K562 (cell line): ENCODE results near the gene ABHD16A. TPM values are rescaled to one million over a fixed set of nuclear protein-coding genes. Genes with fewer than 3 reads are reported as not detected.
A peak's percentile ranks its signal among the peaks of the same experiment; 100 is the strongest.

ENCODE experiments used
- CHD1 ChIP-seq: fragments of 200-600 bp; sonication (generic); IDR thresholded peaks from one replicate; pipeline ENCODE4 v1.6.1; 2012; ENCODE audit warnings: mild to moderate bottlenecking, moderate library complexity, low read length, inconsistent platforms
- CREBBP ChIP-seq: IDR thresholded peaks from one replicate; pipeline ENCODE4 v1.6.1; 2012; ENCODE audit warnings: low read depth, mild to moderate bottlenecking, control low read depth, inconsistent platforms, low read length
- EP300 ChIP-seq: IDR thresholded peaks from 2 replicates; pipeline ENCODE4 v1.6.1; 2012; ENCODE audit warnings: low read length, improper control_type of control experiment
- ETV6 ChIP-seq, 3 experiments: fragments of 150-350 bp in 1 of 3; sonication (generic) in 1 of 3; formaldehyde crosslinking in 1 of 3; IDR thresholded peaks; 2 replicates each; pipeline versions ENCODE4 v1.6.1 to v1.8.0; 2014 to 2022; ENCODE audit warnings: borderline replicate concordance in 2 of 3, low read depth in 2 of 3, antibody characterized with exemption in 1 of 3, low read length in 1 of 3, mild to moderate bottlenecking in 1 of 3, missing genetic modification reagents in 1 of 3
- FOSL1 ChIP-seq: fragments of 200-800 bp; sonication (Bioruptor generic); conservative IDR thresholded peaks from 2 replicates; pipeline ENCODE4 v1.6.1; 2016; ENCODE audit warnings: missing genetic modification characterization, missing compliant biosample characterization
- MAFG ChIP-seq: fragments of 450-650 bp; conservative IDR thresholded peaks from 2 replicates; pipeline ENCODE4 v1.6.1; 2016; ENCODE audit warnings: missing genetic modification characterization, missing compliant biosample characterization
- MEF2D ChIP-seq: conservative IDR thresholded peaks from 2 replicates; pipeline ENCODE4 v1.6.1; 2016; ENCODE audit warnings: low read depth, missing genetic modification characterization, missing compliant biosample characterization
- MEIS2 ChIP-seq: fragments of 450-650 bp; IDR thresholded peaks from 2 replicates; pipeline ENCODE4 v1.6.1; 2014; ENCODE audit warnings: mild to moderate bottlenecking; ENCODE audit not compliant: partially characterized antibody
- PURB ChIP-seq: sonication (generic); formaldehyde crosslinking; IDR thresholded peaks from 2 replicates; pipeline ENCODE4 v1.9.0; 2021; ENCODE audit warnings: low read depth, mild to moderate bottlenecking, missing genetic modification reagents
- TBL1XR1 ChIP-seq, 2 experiments: IDR thresholded peaks; 2 replicates each; pipeline ENCODE4 v1.6.1; 2012; ENCODE audit warnings: improper control_type of control experiment in 2 of 2, low read length in 2 of 2, mild to moderate bottlenecking in 1 of 2
- ZBED1 ChIP-seq: IDR thresholded peaks from 2 replicates; pipeline ENCODE4 v1.6.1; 2014
- ZFPM2 ChIP-seq: fragments of 250-450 bp; sonication (Bioruptor Pico); IDR thresholded peaks from 2 replicates; pipeline ENCODE4 v1.5.1; 2022; ENCODE audit warnings: mild to moderate bottlenecking
- ZNF551 ChIP-seq: fragments of 250-450 bp; sonication (Bioruptor Pico); IDR thresholded peaks from 2 replicates; pipeline ENCODE4 v1.5.0; 2021; ENCODE audit warnings: mild to moderate bottlenecking, moderate library complexity
- polyA plus RNA-seq, 8 experiments: library from polyadenylated mRNA; depleted of rRNA in 4 of 8; stranded (reverse) in 5 of 8; unstranded in 3 of 8; fragments of >200 nt; fragmentation: Nextera tagmentation in 2 of 8; fragmentation: Illumina TruSeq in 1 of 8; extraction: Ambion mirVana in 2 of 8; extraction: Trizol in 1 of 8; gene quantifications; 2 replicates each; pipeline versions ENCODE4 v1.2.1 to v1.2.3, GENCODE V29; 2011 to 2014; ENCODE audit warnings: inconsistent platforms in 1 of 8, missing spikeins in 1 of 8
- total RNA-seq, 7 experiments: library from RNA; depleted of rRNA in 6 of 7; stranded (reverse); fragments of >200 nt in 6 of 7; fragmentation: Illumina TruSeq in 2 of 7; extraction: Trizol in 2 of 7; gene quantifications; 2 replicates each; pipeline versions ENCODE4 v1.2.1 to v1.2.3, GENCODE V29; 2011 to 2021; ENCODE audit warnings: low replicate concordance in 1 of 7
- TF ChIP-seq, protein P1 (sequence below): fragments of 450-650 bp; IDR thresholded peaks from 2 replicates; pipeline ENCODE4 v1.6.1; 2014; ENCODE audit warnings: low read depth, mild to moderate bottlenecking, moderate library complexity, borderline replicate concordance
- TF ChIP-seq, protein P2 (sequence below): fragments of 250-450 bp; sonication (Bioruptor Pico); IDR thresholded peaks from 2 replicates; pipeline ENCODE4 v1.8.0; 2022; ENCODE audit warnings: moderate library complexity, mild to moderate bottlenecking, inconsistent platforms
- TF ChIP-seq, protein P3 (sequence below): sonication (generic); formaldehyde crosslinking; IDR thresholded peaks from 2 replicates; pipeline ENCODE4 v1.5.0; 2020; ENCODE audit warnings: missing genetic modification reagents
- TF ChIP-seq, protein P4 (sequence below), 2 experiments: fragments of 150-350 bp in 1 of 2; IDR thresholded peaks; 2 replicates each; pipeline ENCODE4 v1.6.1; 2012 to 2016; ENCODE audit warnings: low read depth in 2 of 2, low read length in 2 of 2, mild to moderate bottlenecking in 1 of 2, moderate library complexity in 1 of 2
- TF ChIP-seq, protein P5 (sequence below): fragments of 250-450 bp; sonication (Bioruptor Pico); IDR thresholded peaks from 2 replicates; pipeline ENCODE4 v1.9.0; 2021; ENCODE audit warnings: mild to moderate bottlenecking, inconsistent platforms

Gene ABHD16A
- total and polyA plus RNA-seq, 9 of the 15 experiments (the other 6 are each of a cell fraction or from before 2014, with no cell fraction given), result 25.8 to 120 (median 81.6) TPM

DNA sequence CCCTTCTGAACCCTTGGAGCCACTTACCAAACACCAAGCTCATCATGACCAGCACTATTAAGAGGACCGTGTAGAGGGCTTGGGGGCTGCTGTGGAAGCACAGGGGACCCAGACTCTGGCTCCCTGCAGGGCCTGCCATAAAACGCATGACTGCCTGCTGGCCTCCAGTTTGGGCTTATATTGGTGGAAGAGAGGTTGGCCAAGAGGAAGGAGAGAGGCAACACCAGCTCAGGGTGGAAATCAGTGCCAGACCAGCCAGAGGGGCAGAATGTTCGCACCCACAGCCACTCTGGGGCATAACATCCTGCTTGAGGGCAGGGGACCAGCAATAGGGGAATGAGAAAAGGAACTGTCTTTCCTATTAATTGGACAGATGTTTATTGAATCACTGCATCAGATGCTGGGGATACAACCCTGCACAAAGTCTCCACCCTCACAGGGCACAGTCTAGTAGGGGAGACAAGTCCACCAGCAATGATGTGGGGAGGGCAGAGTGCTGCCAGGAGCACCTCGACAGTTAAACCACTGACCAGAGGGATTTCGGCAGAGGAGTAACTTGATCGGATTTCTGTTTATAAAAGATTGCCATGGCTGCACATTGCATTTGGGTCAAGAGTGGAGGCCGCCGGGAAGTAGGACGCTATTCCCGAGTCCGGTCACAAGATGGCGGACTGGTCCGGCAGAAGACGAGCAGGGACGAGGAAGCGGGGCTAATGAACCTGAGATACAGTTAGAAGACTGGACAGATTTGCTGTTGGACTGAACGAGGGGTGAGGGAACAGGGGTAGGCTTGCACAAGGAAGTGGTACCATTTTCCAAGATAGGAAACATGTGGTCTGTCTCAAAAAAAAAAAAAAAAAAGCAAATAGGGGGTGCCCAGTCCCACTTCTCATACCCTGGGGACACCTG lies 22.6 kb downstream of the ABHD16A start, which contains the start of gene LY6G5C (continued):
- TF ChIP-seq ETV6 (IDR thresholded peaks at IDR 0.05; ENCODE audit: borderline replicate concordance in 1 of 2, low read depth in 2 of 2, low read length in 1 of 2), result no peak
- no peak for TF ChIP-seq ETV6 (CRISPR knock-in tag; IDR thresholded peaks at IDR 0.05; ENCODE audit: borderline replicate concordance)
- no peak for TF ChIP-seq ZFPM2 (CRISPR knock-in tag)
- TF ChIP-seq, protein P1, sequence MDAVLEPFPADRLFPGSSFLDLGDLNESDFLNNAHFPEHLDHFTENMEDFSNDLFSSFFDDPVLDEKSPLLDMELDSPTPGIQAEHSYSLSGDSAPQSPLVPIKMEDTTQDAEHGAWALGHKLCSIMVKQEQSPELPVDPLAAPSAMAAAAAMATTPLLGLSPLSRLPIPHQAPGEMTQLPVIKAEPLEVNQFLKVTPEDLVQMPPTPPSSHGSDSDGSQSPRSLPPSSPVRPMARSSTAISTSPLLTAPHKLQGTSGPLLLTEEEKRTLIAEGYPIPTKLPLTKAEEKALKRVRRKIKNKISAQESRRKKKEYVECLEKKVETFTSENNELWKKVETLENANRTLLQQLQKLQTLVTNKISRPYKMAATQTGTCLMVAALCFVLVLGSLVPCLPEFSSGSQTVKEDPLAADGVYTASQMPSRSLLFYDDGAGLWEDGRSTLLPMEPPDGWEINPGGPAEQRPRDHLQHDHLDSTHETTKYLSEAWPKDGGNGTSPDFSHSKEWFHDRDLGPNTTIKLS, result no peak
- TF ChIP-seq, protein P2, sequence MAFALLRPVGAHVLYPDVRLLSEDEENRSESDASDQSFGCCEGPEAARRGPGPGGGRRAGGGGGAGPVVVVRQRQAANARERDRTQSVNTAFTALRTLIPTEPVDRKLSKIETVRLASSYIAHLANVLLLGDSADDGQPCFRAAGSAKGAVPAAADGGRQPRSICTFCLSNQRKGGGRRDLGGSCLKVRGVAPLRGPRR, result no peak
- TF ChIP-seq MEIS2, result no peak
- TF ChIP-seq, protein P3, sequence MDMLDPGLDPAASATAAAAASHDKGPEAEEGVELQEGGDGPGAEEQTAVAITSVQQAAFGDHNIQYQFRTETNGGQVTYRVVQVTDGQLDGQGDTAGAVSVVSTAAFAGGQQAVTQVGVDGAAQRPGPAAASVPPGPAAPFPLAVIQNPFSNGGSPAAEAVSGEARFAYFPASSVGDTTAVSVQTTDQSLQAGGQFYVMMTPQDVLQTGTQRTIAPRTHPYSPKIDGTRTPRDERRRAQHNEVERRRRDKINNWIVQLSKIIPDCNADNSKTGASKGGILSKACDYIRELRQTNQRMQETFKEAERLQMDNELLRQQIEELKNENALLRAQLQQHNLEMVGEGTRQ (CRISPR knock-in tag), result no peak
- no peak for TF ChIP-seq MAFG (tag)
- TF ChIP-seq CHD1, result no peak
- no peak for TF ChIP-seq PURB (CRISPR knock-in tag)
- no peak for TF ChIP-seq FOSL1 (tag)
- TF ChIP-seq, protein P4, sequence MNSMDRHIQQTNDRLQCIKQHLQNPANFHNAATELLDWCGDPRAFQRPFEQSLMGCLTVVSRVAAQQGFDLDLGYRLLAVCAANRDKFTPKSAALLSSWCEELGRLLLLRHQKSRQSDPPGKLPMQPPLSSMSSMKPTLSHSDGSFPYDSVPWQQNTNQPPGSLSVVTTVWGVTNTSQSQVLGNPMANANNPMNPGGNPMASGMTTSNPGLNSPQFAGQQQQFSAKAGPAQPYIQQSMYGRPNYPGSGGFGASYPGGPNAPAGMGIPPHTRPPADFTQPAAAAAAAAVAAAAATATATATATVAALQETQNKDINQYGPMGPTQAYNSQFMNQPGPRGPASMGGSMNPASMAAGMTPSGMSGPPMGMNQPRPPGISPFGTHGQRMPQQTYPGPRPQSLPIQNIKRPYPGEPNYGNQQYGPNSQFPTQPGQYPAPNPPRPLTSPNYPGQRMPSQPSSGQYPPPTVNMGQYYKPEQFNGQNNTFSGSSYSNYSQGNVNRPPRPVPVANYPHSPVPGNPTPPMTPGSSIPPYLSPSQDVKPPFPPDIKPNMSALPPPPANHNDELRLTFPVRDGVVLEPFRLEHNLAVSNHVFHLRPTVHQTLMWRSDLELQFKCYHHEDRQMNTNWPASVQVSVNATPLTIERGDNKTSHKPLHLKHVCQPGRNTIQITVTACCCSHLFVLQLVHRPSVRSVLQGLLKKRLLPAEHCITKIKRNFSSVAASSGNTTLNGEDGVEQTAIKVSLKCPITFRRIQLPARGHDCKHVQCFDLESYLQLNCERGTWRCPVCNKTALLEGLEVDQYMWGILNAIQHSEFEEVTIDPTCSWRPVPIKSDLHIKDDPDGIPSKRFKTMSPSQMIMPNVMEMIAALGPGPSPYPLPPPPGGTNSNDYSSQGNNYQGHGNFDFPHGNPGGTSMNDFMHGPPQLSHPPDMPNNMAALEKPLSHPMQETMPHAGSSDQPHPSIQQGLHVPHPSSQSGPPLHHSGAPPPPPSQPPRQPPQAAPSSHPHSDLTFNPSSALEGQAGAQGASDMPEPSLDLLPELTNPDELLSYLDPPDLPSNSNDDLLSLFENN (IDR thresholded peaks at IDR 0.05; ENCODE audit: low read depth in 2 of 2, low read length in 2 of 2), result peak; percentile 55 to 61; a peak in 2 of 4 replicates
- peak; percentile 39; the same call in 1 of the 2 replicates for TF ChIP-seq EP300
- TF ChIP-seq TBL1XR1 (IDR thresholded peaks at IDR 0.05; ENCODE audit: low read length in 2 of 2), result peak in 1 of 2 experiments; percentile 64; a peak in 2 of 4 replicates
- TF ChIP-seq ZBED1, result no peak
- TF ChIP-seq MEF2D (tag), result no peak
- no peak for TF ChIP-seq CREBBP
- no peak for TF ChIP-seq ZNF551
- TF ChIP-seq, protein P5, sequence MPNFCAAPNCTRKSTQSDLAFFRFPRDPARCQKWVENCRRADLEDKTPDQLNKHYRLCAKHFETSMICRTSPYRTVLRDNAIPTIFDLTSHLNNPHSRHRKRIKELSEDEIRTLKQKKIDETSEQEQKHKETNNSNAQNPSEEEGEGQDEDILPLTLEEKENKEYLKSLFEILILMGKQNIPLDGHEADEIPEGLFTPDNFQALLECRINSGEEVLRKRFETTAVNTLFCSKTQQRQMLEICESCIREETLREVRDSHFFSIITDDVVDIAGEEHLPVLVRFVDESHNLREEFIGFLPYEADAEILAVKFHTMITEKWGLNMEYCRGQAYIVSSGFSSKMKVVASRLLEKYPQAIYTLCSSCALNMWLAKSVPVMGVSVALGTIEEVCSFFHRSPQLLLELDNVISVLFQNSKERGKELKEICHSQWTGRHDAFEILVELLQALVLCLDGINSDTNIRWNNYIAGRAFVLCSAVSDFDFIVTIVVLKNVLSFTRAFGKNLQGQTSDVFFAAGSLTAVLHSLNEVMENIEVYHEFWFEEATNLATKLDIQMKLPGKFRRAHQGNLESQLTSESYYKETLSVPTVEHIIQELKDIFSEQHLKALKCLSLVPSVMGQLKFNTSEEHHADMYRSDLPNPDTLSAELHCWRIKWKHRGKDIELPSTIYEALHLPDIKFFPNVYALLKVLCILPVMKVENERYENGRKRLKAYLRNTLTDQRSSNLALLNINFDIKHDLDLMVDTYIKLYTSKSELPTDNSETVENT (CRISPR knock-in tag), result 0 out of 2 replicates have a peak, but pooled peaks have one; percentile 25
